Calu3 (cell line): ENCODE results near the gene TRPM8. TPM values are rescaled to one million over a fixed set of nuclear protein-coding genes. Genes with fewer than 3 reads are reported as not detected.

Source experiments
- BruUV-seq: library from RNA; stranded (reverse); fragments of 400-500 nt; replicated peaks from 2 replicates; lab custom pipeline; 2021; lab: Mats Ljungman, UMichigan
- CTCF ChIA-PET: fragments of 300-600 bp; sonication (Branson Sonifier 250); formaldehyde crosslinking; loops from one replicate; lab custom pipeline; 2022; ENCODE audit warnings: antibody characterized with exemption; lab: Charles Lee
- DNase-seq: peaks from one replicate; pipeline ENCODE4 v3.0.0; 2022
- H3K27ac Mint-ChIP-seq: one replicate; pipeline ENCODE4 v1.8.0; 2022; ENCODE audit warnings: mixed read lengths; ENCODE audit not compliant: unreplicated experiment
- H3K27me3 Mint-ChIP-seq: one replicate; pipeline ENCODE4 v1.8.0; 2022; ENCODE audit warnings: mixed read lengths; ENCODE audit not compliant: unreplicated experiment
- H3K36me3 Mint-ChIP-seq: one replicate; pipeline ENCODE4 v1.8.0; 2022; ENCODE audit warnings: mild to moderate bottlenecking, moderate library complexity, mixed read lengths; ENCODE audit not compliant: insufficient read depth, unreplicated experiment
- H3K4me1 Mint-ChIP-seq: one replicate; pipeline ENCODE4 v1.8.0; 2022; ENCODE audit warnings: mild to moderate bottlenecking, low read depth, mixed read lengths; ENCODE audit not compliant: unreplicated experiment
- H3K4me3 Mint-ChIP-seq: one replicate; pipeline ENCODE4 v1.8.0; 2022; ENCODE audit warnings: mild to moderate bottlenecking, low read depth, moderate library complexity, mixed read lengths; ENCODE audit not compliant: unreplicated experiment
- H3K9me3 Mint-ChIP-seq: one replicate; pipeline ENCODE4 v1.8.0; 2022; ENCODE audit warnings: low read depth, mixed read lengths; ENCODE audit not compliant: unreplicated experiment
- CTCF ChIP-seq: fragments of 200-600 bp; IDR thresholded peaks from one replicate; pipeline ENCODE4 v1.8.0; 2022; ENCODE audit warnings: antibody characterized with exemption; ENCODE audit not compliant: unreplicated experiment
- intact Hi-C: fragments of 100-400 bp; cut with micrococcal nuclease; formaldehyde crosslinking; loops from one replicate; pipeline ENCODE4 v1.10.0; 2022; ENCODE audit not compliant: unreplicated experiment
- total RNA-seq: library from RNA; stranded (reverse); gene quantifications from 2 replicates; pipeline ENCODE4 v1.2.3, GENCODE V29; 2022

TRPM8 gene
- total RNA-seq, 1 experiment from 2014 or later, result 1.1 TPM

- peaks cover 3% of the 10 kb centered on the region for H3K9me3 Mint-ChIP-seq
- H3K27ac Mint-ChIP-seq, result no peak overlapping the region
- no peak for TF ChIP-seq CTCF
- no peaks in the 10 kb centered on the region for H3K36me3 Mint-ChIP-seq
- intact Hi-C loops, result no loop called here
- peaks cover 17% of the 10 kb centered on the region for H3K4me1 Mint-ChIP-seq
- no peak for DNase-seq
- BruUV-seq, result no TSS peak
- CTCF ChIA-PET, result no interaction called here
- no peak overlapping the region for H3K4me3 Mint-ChIP-seq
- peaks cover 12% of the 10 kb centered on the region for H3K27me3 Mint-ChIP-seq
Observed at GRCh38 chr2:234005126-234005525, 88.0 kb downstream of the TRPM8 start.

GRCh38 chr2:234006501-234006900 is 89.3 kb downstream of the TRPM8 start:
- CTCF ChIA-PET, result no interaction called here

GRCh38 chr2:234014427-234014826 is 97.3 kb downstream of the TRPM8 start:
- no peaks in the 10 kb centered on the region for H3K27me3 Mint-ChIP-seq
- H3K4me3 Mint-ChIP-seq, result no peak overlapping the region
- BruUV-seq, result no TSS peak
- no peaks in the 10 kb centered on the region for H3K36me3 Mint-ChIP-seq
- no peak for DNase-seq
- H3K27ac Mint-ChIP-seq, result no peak overlapping the region
- intact Hi-C loops, result no loop called here
- CTCF ChIA-PET, result interaction anchor here (0.7 to 1.0 kb wide), 2 partner anchors 1395 to 1549 kb away, joined by 3 to 4 read pairs; no protein-coding TSS in a partner anchor
- no peaks in the 10 kb centered on the region for H3K9me3 Mint-ChIP-seq
- no peak for TF ChIP-seq CTCF
- H3K4me1 Mint-ChIP-seq, result no peaks in the 10 kb centered on the region

More at GRCh38 chr2:234006501-234006900, 89.3 kb downstream of the TRPM8 start:
- intact Hi-C loops, result no loop called here
- Mint-ChIP-seq H3K4me1 (peaks cover 17% of the 10 kb centered on the region), H3K27me3 (peaks cover 9% of the 10 kb centered on the region), H3K27ac (no peak overlapping the region), H3K9me3 (peaks cover 3% of the 10 kb centered on the region), H3K4me3 (no peak overlapping the region), H3K36me3 (no peaks in the 10 kb centered on the region)
- DNase-seq, result no peak
- no TSS peak for BruUV-seq
- no peak for TF ChIP-seq CTCF

- DNase-seq, result no peak
- CTCF ChIA-PET, result no interaction called here
- no peaks in the 10 kb centered on the region for H3K27me3 Mint-ChIP-seq
- H3K36me3 Mint-ChIP-seq, result no peaks in the 10 kb centered on the region
- intact Hi-C loops, result no loop called here
- no peaks in the 10 kb centered on the region for H3K9me3 Mint-ChIP-seq
- no peak for TF ChIP-seq CTCF
- BruUV-seq, result no TSS peak
- H3K27ac Mint-ChIP-seq, result no peak overlapping the region
- no peak overlapping the region for H3K4me3 Mint-ChIP-seq
- no peaks in the 10 kb centered on the region for H3K4me1 Mint-ChIP-seq
Observed at GRCh38 chr2:234015861-234016260, 98.7 kb downstream of the TRPM8 start.
